ENCODE results near the gene MRPL23.

The MRPL23 gene

GRCh38 chr11:2004466-2004865 is 57.3 kb downstream of the MRPL23 start:
- no peak for TF ChIP-seq CTCF (IDR thresholded peaks at IDR 0.05; ENCODE audit: extremely low read depth, missing control alignments)

More at GRCh38 chr11:2004466-2004865, 57.3 kb downstream of the MRPL23 start:
- no peak for DNase-seq (ENCODE audit: low spot score)

Measured in GM20000 (cell line).